HUES64 (cell line): ENCODE data around the gene NEMP2.
"Not testable (repeated sequence)": the region's sequence is repeated elsewhere in the genome, so short reads cannot be mapped to it uniquely, and the experiment has no call there.

Experiments
- H3K27ac ChIP-seq: 2 replicates; pipeline ENCODE4 v1.7.0; 2013; ENCODE audit warnings: low read depth, low read length, inconsistent platforms
- H3K27me3 ChIP-seq: 2 replicates; pipeline ENCODE4 v1.6.1; 2013; ENCODE audit warnings: mild to moderate bottlenecking, low read length; ENCODE audit not compliant: insufficient read depth
- H3K36me3 ChIP-seq: 2 replicates; pipeline ENCODE4 v1.6.1; 2013; ENCODE audit warnings: mild to moderate bottlenecking, low read length; ENCODE audit not compliant: insufficient read depth
- H3K4me1 ChIP-seq: 2 replicates; pipeline ENCODE4 v1.6.1; 2013; ENCODE audit warnings: mild to moderate bottlenecking, low read length, moderate library complexity; ENCODE audit not compliant: insufficient read depth
- H3K4me3 ChIP-seq: 2 replicates; pipeline ENCODE4 v1.5.1; 2013; ENCODE audit warnings: mild to moderate bottlenecking, low read length, moderate library complexity
- H3K9ac ChIP-seq: 2 replicates; pipeline ENCODE4 v1.6.1; 2013; ENCODE audit warnings: mild to moderate bottlenecking, low read depth, low read length
- H3K9me3 ChIP-seq: 2 replicates; pipeline ENCODE4 v1.6.1; 2013; ENCODE audit warnings: low read depth, low read length; ENCODE audit not compliant: insufficient read depth
- WGBS: fragments of 150-250, 120-280 bp; methylation state at CpG from one replicate; pipeline ENCODE4 v1.1.7; 2013; ENCODE audit warnings: missing lambda C conversion rate; 5-methylcytosine and 5-hydroxymethylcytosine counted together

NEMP2 gene

GRCh38 chr2:190488516-190489233, 45.8 kb downstream of the NEMP2 start:
- peaks cover 13% of the 10 kb centered on the region; the same call in 1 of the 2 replicates for H3K4me1 ChIP-seq
- H3K27me3 ChIP-seq, result no peaks in the 10 kb centered on the region
- no peaks in the 10 kb centered on the region for H3K36me3 ChIP-seq
- H3K27ac ChIP-seq, result no peak overlapping the region
- 87% methylated on average over 4 of the region's 6 CpGs for WGBS
- H3K9ac ChIP-seq, result no peak overlapping the region
- no peaks in the 10 kb centered on the region for H3K9me3 ChIP-seq
- H3K4me3 ChIP-seq, result no peak overlapping the region

- WGBS, result 89% methylated on average over 2 of the region's 3 CpGs
Measured at GRCh38 chr2:190486037-190486623, 48.4 kb downstream of the NEMP2 start.

DNA sequence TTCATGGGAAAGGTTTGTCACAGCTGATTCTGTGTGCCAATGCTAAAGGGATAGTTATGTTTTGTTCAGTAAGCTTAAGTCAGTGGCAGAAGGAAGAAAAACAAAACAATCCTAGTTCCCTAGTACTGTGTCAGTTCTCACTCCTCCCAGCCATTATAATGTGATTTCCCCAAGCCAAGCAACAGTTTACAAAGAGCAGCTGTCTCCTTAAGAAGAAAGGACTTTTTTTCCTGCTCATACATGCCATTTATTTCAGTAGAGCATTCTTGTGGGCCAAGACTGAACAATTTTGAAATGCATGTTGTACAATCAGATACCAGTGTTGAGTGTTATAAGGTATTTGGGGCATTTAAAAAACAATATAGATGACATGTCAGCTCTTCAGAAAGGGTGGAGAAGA, 52.1 kb downstream of the NEMP2 start:
- H3K36me3 ChIP-seq, result no peaks in the 10 kb centered on the region
- no peak overlapping the region for H3K9ac ChIP-seq
- H3K4me1 ChIP-seq, result no peaks in the 10 kb centered on the region
- H3K27ac ChIP-seq, result no peak overlapping the region
- H3K27me3 ChIP-seq, result no peaks in the 10 kb centered on the region
- H3K4me3 ChIP-seq, result no peak overlapping the region
- no peaks in the 10 kb centered on the region for H3K9me3 ChIP-seq

More at GRCh38 chr2:190486037-190486623, 48.4 kb downstream of the NEMP2 start:
- no peak overlapping the region for H3K27ac ChIP-seq
- no peaks in the 10 kb centered on the region for H3K9me3 ChIP-seq
- H3K4me1 ChIP-seq, result peaks cover 13% of the 10 kb centered on the region; the same call in 1 of the 2 replicates
- no peaks in the 10 kb centered on the region for H3K36me3 ChIP-seq
- no peak overlapping the region for H3K9ac ChIP-seq
- H3K4me3 ChIP-seq, result no peak overlapping the region
- no peaks in the 10 kb centered on the region for H3K27me3 ChIP-seq

DNA sequence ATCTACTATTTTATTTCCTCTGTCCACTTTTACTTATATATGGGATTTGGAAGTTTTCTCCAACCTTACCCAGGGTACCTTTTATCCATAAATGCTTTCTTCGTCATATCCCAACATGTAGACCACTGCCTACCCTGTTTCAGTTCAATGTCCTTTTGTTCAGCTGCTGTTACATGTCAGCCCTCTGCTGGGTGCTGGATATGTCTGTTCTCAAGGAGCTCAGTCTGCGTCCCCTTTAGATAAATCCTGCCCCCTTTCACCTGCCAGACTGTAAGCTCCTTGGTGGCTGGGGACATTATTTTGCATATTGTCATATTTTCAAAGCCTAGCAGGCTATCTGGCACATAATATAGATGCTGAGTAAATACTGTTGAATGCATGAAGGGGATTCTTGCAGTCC, 53.2 kb downstream of the NEMP2 start:
- H3K36me3 ChIP-seq, result no peaks in the 10 kb centered on the region
- no peak overlapping the region for H3K9ac ChIP-seq
- 98% methylated on average over 2 of the region's 2 CpGs for whole genome bisulfite sequencing
- H3K27ac ChIP-seq, result no peak overlapping the region
- no peaks in the 10 kb centered on the region for H3K9me3 ChIP-seq
- no peak overlapping the region for H3K4me3 ChIP-seq
- no peaks in the 10 kb centered on the region for H3K4me1 ChIP-seq
- no peaks in the 10 kb centered on the region for H3K27me3 ChIP-seq

DNA sequence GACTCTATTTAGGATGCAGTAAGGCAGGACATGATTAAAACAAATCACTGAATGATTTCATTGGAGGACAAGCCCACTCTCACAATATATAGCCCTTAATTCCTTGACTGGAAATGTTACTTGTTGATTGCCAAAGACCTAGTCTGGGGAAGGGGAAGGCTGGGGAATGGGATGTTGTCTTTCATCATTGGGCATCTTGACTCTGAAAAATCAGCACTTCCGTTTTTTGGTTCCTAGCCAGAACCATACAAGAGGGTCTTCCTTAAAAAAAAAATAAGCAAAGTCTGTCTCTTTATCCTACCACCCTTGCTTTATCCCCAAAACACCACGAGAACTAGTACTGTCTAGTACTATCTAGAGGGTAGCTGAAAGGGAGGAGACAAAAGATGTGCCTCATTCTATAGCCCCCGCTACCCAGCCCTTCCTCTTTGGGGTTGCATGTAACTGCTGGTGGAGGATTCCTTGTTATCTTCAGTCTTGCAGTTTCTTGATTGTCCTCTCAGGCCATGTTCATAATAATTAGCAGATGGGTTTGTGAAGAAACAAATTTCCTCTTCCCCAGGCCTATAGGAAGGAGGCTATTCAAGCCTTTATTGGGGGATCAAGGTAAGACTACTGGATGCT, 55.8 kb downstream of the NEMP2 start:
- Histone ChIP-seq H3K36me3 (no peaks in the 10 kb centered on the region), H3K4me3 (no peak overlapping the region), H3K9me3 (no peaks in the 10 kb centered on the region), H3K27ac (no peak overlapping the region), H3K27me3 (no peaks in the 10 kb centered on the region), H3K9ac (no peak overlapping the region), H3K4me1 (no peaks in the 10 kb centered on the region)
- WGBS, result 85% methylated on average over 2 of the region's 3 CpGs

GRCh38 chr2:190477661-190478454, 56.7 kb downstream of the NEMP2 start:
- Histone ChIP-seq H3K4me1 (no peaks in the 10 kb centered on the region), H3K27ac (no peak overlapping the region), H3K4me3 (no peak overlapping the region), H3K27me3 (no peaks in the 10 kb centered on the region), H3K36me3 (no peaks in the 10 kb centered on the region), H3K9me3 (no peaks in the 10 kb centered on the region), H3K9ac (no peak overlapping the region)
- 92% methylated on average over 4 of the region's 4 CpGs for WGBS

DNA sequence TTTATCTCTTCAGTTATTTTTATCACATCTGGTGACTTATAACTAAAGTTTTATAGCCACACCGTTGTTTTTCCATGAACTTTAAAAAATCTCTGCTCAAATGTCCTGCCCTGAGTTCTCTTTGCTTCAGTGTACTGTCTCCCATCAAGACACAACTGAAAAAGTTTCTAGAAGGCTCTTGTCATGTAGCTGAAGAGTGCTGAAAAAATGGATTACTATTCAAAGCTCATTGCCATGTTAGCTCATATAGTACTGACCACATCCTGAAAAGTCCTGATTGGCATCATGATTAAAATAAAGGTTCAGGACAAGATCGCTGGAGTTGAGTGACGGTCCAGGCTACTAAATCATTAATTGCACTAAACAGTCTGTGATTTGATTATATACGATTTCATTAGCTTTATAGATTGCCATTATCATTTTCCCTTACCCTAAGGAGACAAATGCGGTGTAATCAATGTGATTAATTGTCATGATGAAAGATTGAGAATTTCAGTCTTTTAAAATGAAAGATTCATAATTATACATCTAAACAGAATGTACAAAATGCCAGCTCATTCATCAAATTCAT, 64.2 kb downstream of the NEMP2 start:
- Histone ChIP-seq H3K9ac (no peak overlapping the region), H3K4me3 (no peak overlapping the region), H3K4me1 (peaks cover 6% of the 10 kb centered on the region; the same call in 1 of the 2 replicates), H3K36me3 (no peaks in the 10 kb centered on the region), H3K9me3 (peaks cover 9% of the 10 kb centered on the region; the same call in 1 of the 2 replicates), H3K27me3 (no peaks in the 10 kb centered on the region), H3K27ac (no peak overlapping the region)
- 96% methylated on average over 3 of the region's 5 CpGs for WGBS

GRCh38 chr2:190469771-190470170, 64.8 kb downstream of the NEMP2 start:
- Histone ChIP-seq H3K27ac (no peak overlapping the region), H3K36me3 (no peaks in the 10 kb centered on the region), H3K27me3 (no peaks in the 10 kb centered on the region), H3K4me1 (peaks cover 6% of the 10 kb centered on the region; the same call in 1 of the 2 replicates), H3K9me3 (peaks cover 9% of the 10 kb centered on the region; the same call in 1 of the 2 replicates), H3K4me3 (no peak overlapping the region), H3K9ac (no peak overlapping the region)
- 88% methylated on average over 2 of the region's 2 CpGs for WGBS

DNA sequence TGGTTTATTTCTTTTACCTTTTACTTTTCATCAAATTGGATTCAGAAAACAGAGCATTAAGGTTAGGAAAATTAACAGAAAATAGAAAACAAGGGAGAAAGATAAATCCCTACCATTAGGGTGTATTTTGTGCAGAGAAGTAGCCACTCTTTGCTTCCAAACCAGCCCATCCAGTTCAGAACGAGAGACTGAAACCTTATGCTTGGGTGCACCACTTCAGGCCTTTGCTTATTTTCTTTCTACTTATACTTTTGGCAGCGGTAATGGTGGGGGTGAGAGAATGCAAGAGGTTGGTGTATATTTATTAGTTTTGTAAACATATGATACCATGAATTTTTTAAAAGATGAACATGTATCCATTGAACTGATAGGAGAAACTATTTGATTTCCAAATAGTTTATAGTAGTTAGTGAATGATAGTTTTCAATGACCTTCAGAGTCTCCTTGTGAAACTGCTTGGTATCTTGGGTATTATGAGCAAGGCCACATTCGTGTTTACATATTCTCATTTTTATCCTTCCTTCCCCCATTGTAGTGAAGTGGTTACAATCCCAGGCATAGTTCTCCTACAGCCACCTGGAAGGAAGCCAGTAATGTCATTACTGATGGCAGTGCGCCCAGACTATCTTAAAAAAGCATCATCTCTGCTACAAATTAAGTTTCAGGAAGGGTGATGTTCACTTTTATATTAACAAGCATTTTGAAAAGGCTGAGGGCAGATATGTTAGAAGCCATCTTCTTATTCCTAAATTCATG, 65.5 kb downstream of the NEMP2 start:
- Histone ChIP-seq H3K27ac (no peak overlapping the region), H3K36me3 (no peaks in the 10 kb centered on the region), H3K9ac (no peak overlapping the region), H3K27me3 (no peaks in the 10 kb centered on the region), H3K4me1 (peaks cover 6% of the 10 kb centered on the region; the same call in 1 of the 2 replicates), H3K9me3 (peaks cover 9% of the 10 kb centered on the region; the same call in 1 of the 2 replicates), H3K4me3 (no peak overlapping the region)
- 100% methylated on average over 1 of the region's 4 CpGs for WGBS

DNA sequence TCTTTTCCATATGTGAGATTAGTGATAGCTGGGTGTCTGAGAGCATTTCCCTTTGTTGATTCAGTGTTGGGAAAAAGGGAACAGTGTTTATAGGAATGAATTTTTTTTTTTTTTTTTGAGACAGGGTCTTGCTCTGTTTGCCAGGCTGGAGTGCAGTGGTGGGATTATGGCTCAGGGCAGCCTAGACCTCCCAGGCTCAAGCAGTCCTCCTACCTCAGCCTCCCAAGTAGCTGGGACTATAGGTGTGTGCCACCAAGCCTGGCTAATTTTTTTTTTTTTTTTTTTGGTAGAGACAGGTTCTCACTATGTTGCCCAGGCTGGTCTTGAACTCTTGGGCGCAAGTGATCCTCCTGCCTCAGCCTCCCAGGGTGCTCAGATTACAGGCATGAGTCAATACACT, 66.2 kb downstream of the NEMP2 start:
- H3K9ac ChIP-seq, H3K27ac ChIP-seq, H3K9me3 ChIP-seq, H3K36me3 ChIP-seq, H3K4me3 ChIP-seq, H3K27me3 ChIP-seq, H3K4me1 ChIP-seq: not testable (repeated sequence)
- 90% methylated on average over 1 of the region's 1 CpG for WGBS
